Activated CD4-positive, alpha-beta T cell treated with anti-CD3 and anti-CD28 coated beads, Interleukin-2, amount 50 U/mL, for 1 hour (primary cell): ENCODE results near the gene KCNQ1.
"Not testable (repeated sequence)": the region's sequence is repeated elsewhere in the genome, so short reads cannot be mapped to it uniquely, and the experiment has no call there.

Source experiments
- DNase-seq: peaks from one replicate; pipeline ENCODE4 v3.0.0-alpha.2; 2020

KCNQ1 gene

GRCh38 chr11:2631161-2631560 lies 186.4 kb downstream of the KCNQ1 start:
- DNase-seq: no peak

- DNase-seq: not testable (repeated sequence)
Measured at GRCh38 chr11:2639763-2640162, 195.0 kb downstream of the KCNQ1 start.

GRCh38 chr11:2641623-2642022 lies 196.8 kb downstream of the KCNQ1 start:
- no peak for DNase-seq

- DNase-seq: no peak
Measured at GRCh38 chr11:2643746-2644145, 198.9 kb downstream of the KCNQ1 start.

GRCh38 chr11:2644844-2645778 lies 200.3 kb downstream of the KCNQ1 start:
- DNase-seq: no peak

GRCh38 chr11:2645779-2646118 lies 200.9 kb downstream of the KCNQ1 start:
- DNase-seq: no peak

GRCh38 chr11:2647167-2647566 lies 202.4 kb downstream of the KCNQ1 start:
- no peak for DNase-seq

- no peak for DNase-seq
Measured at GRCh38 chr11:2647953-2648352, 203.1 kb downstream of the KCNQ1 start.

GRCh38 chr11:2649400-2649799 lies 204.6 kb downstream of the KCNQ1 start:
- DNase-seq: no peak

GRCh38 chr11:2649848-2650247 lies 205.0 kb downstream of the KCNQ1 start:
- DNase-seq: no peak

GRCh38 chr11:2650343-2650867 lies 205.6 kb downstream of the KCNQ1 start:
- no peak for DNase-seq

- no peak for DNase-seq
Measured at GRCh38 chr11:2651054-2651617, 206.3 kb downstream of the KCNQ1 start.

- no peak for DNase-seq
Measured at GRCh38 chr11:2651826-2652271, 207.0 kb downstream of the KCNQ1 start.

GRCh38 chr11:2652333-2653197 lies 207.8 kb downstream of the KCNQ1 start:
- DNase-seq: no peak

GRCh38 chr11:2653198-2653551 lies 208.4 kb downstream of the KCNQ1 start:
- no peak for DNase-seq

- no peak for DNase-seq
Measured at GRCh38 chr11:2653930-2654739, 209.3 kb downstream of the KCNQ1 start.

GRCh38 chr11:2655016-2655719 lies 210.4 kb downstream of the KCNQ1 start:
- no peak for DNase-seq

GRCh38 chr11:2655834-2656622 lies 211.2 kb downstream of the KCNQ1 start:
- no peak for DNase-seq

GRCh38 chr11:2656859-2657258 lies 212.1 kb downstream of the KCNQ1 start:
- DNase-seq: no peak

- no peak for DNase-seq
Measured at GRCh38 chr11:2657697-2658284, 213.0 kb downstream of the KCNQ1 start.
